GM12872 (cell line): ENCODE measurements around the gene KCNMA1.

Source experiments
- TF ChIP-seq, protein P1 (sequence below): IDR thresholded peaks from 3 replicates; pipeline ENCODE4 v1.5.1; 2011; ENCODE audit warnings: low read depth, mild to moderate bottlenecking, low read length, moderate library complexity; ENCODE audit not compliant: insufficient read depth

KCNMA1 gene

DNA sequence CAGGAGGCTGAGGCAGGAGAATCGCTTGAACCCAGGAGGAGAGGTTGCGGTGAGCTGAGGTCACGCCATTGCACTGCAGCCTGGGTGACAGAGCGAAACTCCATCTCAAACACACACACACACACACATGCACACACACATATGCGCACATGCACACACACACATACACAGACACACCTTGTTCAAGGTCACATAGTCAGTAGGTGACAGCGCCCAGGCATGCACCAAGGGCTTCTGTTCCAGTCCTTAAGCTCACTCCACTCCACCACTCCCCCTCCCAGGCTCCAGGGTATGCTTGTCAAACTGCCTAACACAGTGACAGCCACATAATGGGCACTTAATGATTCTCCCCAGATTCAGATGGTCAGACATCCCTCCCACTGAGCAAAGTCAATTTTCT is 37.0 kb downstream of the KCNMA1 start:
- TF ChIP-seq, protein P1, sequence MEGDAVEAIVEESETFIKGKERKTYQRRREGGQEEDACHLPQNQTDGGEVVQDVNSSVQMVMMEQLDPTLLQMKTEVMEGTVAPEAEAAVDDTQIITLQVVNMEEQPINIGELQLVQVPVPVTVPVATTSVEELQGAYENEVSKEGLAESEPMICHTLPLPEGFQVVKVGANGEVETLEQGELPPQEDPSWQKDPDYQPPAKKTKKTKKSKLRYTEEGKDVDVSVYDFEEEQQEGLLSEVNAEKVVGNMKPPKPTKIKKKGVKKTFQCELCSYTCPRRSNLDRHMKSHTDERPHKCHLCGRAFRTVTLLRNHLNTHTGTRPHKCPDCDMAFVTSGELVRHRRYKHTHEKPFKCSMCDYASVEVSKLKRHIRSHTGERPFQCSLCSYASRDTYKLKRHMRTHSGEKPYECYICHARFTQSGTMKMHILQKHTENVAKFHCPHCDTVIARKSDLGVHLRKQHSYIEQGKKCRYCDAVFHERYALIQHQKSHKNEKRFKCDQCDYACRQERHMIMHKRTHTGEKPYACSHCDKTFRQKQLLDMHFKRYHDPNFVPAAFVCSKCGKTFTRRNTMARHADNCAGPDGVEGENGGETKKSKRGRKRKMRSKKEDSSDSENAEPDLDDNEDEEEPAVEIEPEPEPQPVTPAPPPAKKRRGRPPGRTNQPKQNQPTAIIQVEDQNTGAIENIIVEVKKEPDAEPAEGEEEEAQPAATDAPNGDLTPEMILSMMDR: no peak

DNA sequence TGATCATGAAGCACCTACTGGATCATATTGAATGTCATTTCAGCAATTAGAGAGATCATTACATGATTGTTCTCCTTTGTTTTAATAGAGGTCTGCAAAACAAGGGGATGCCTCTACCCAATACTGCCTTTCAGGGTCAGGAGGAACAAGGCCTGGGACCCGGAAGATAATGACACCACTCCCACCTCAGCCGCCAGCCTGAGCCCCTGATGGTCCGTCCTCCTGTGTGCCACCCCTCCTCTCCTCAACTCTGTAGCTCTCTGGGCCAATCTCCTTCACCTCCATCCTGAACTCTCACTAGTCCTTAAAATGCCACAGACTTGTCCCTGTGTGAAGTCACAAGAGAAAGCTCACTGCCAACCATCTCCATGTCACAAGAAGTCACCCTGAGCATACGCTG is 38.0 kb downstream of the KCNMA1 start:
- TF ChIP-seq, protein P1: no peak

DNA sequence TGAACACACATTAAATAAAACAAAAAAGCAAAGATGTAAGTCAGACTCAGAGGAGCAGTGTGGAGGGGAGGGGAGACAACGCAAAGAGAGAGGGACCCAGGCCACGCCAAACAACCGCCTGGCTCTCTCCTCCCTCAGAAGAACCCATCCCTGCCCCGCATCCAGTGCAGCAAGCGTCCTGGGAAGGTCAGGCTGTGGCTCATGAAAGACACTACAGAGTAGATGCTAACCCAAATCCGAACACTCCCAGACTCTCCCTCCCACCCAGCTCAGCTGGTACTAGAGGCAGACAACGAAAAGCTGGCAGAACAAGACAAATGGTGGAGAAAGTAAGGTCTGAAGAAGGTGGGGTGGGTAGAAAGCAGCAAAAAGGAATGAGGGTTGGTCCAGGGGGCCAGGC is 39.0 kb downstream of the KCNMA1 start:
- TF ChIP-seq, protein P1: no peak

DNA sequence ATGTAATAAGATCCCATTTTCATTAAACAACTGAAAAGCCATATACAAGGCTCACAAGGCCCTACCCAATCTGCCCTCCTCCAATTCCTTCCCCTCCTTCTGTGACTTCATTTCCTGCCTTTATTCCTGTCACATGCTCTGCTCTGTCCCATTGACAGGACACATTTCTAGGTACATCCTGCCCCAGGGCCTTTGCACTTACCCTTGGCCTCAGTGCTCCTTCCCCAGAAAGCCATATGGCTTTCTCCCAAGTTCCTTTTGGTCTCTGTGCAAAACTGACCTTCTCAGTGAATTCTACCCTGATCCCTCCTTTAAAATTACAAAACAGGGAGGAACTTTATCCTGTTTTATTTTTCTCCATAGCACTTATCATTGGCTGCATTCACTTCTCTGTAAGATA is 40.0 kb downstream of the KCNMA1 start:
- TF ChIP-seq, protein P1: no peak

DNA sequence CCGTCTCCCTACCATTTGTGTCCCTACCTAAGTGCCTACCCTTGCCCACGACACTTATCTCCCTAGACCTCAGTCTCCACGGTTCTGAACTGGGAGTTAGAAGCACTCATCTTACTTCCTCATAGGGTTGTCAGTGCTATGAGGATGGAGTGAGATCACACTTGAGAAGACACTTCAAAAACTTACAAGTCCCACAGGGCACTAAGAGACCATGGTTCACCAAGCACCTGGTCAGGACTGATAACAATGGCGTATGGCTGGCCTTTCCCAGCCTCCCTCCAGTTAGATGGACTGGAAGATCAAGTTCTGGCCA is 43.2 kb downstream of the KCNMA1 start:
- TF ChIP-seq, protein P1: no peak

DNA sequence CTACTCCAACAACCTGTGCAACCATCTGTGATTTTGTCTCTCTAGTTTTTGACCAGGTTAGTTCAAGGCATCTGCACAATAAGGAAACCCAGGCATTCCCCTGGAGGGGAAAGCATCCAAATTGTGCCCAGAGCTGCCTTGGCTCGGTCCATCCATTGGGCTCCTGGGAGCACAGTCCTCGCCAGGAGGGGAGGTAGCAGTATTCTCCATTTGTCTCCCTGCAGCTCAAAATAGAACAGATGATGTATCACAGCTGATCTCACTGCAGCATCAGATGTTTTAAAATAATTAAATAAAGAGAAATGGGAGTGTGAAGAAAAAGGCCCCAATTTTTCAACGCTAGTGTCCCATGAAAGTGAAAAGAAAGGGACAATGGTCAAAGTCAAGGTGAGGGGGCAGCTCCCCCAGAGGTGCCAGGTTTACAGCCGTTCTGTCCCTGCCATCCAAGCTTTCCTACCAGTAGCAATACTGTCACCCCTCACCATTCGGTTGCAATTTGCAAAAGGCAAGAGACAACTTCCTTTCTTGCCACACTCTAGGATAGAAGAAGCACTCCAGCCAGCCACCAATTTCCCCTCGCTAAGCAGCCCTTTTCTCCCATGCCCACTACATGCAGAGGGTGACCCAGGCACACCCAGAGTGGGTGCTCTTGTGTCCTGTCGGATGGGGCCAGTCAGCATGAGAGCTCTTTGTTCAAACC is 43.7 kb downstream of the KCNMA1 start:
- TF ChIP-seq, protein P1: no peak

DNA sequence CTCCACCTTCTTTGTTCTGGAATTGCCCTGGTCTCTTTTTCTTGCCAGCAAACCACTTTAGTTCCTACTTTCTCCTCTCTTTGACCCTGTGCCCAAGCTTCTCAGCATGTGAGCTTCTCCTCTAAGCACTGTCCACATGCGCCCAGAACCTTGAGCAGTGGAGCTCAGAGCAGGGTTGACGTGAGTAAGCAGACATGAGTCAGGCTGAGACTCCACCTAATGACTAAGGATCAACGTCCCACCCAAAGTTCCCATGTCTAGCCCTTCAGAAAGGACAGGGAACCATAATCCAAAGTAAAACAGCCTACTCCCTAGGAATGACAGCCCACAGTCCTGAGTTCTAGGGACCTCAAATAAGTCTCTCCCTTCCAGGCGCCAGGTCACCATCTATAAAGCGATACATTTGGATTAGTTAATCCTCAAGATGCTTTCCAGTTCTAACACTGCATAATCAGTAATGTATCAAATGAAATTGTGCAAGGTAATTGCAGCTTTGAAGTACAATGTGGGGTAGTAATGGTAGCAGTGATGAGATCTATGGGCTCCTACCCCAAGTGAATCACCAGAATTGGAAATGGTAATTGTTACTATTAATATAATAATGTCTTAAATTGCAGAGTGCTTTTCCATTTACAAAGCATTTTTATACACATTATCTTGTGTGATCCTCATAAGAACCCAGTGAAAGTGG is 44.5 kb downstream of the KCNMA1 start:
- TF ChIP-seq, protein P1: no peak
